Sigmoid colon (tissue), 7 donors: Measurements from ENCODE around the gene DNMT1. TPM values are rescaled to one million over a fixed set of nuclear protein-coding genes. Genes with fewer than 3 reads are reported as not detected.

ENCODE experiments used
- DNase-seq: peaks from one replicate; pipeline ENCODE4 v3.0.0-alpha.2; 2019
- H3K27ac ChIP-seq, 4 donors: fragments of 200-600 bp; sonication (generic); one replicate each; pipeline ENCODE4 v1.5.1; 2016 to 2019; ENCODE audit warnings: mild to moderate bottlenecking in 1 of 4
- H3K27me3 ChIP-seq, 3 donors: fragments of 200-600 bp; sonication (generic); one replicate each; pipeline ENCODE4 v1.5.1; 2019; ENCODE audit warnings: mild to moderate bottlenecking in 1 of 3
- H3K36me3 ChIP-seq, 4 donors: fragments of 200-600 bp; sonication (generic); one replicate each; pipeline ENCODE4 v1.5.1; 2016 to 2019
- H3K4me1 ChIP-seq, 4 donors: fragments of 200-600 bp; sonication (generic); one replicate each; pipeline ENCODE4 v1.5.1; 2017 to 2019
- H3K4me3 ChIP-seq, 4 donors: fragments of 200-600 bp; sonication (generic); one replicate each; pipeline ENCODE4 v1.5.1; 2017 to 2019; ENCODE audit warnings: mild to moderate bottlenecking in 2 of 4, moderate library complexity in 1 of 4
- H3K9me3 ChIP-seq, 4 donors: fragments of 200-600 bp in 3 of 4; sonication (generic) in 3 of 4; one replicate each; pipeline versions ENCODE4 v1.5.1 to v1.6.1; 2013 to 2019
- CTCF ChIP-seq, 4 experiments: fragments of 450-650 bp in 3 of 4; fragments of 200-600 bp in 1 of 4; IDR thresholded peaks; one replicate each; pipeline ENCODE4 v1.5.1; 2016 to 2019; ENCODE audit warnings: antibody characterized with exemption in 4 of 4, mild to moderate bottlenecking in 3 of 4, moderate library complexity in 2 of 4
- EP300 ChIP-seq, 4 donors: sonication (generic); formaldehyde crosslinking; IDR thresholded peaks; one replicate each; pipeline ENCODE4 v1.6.1; 2017; ENCODE audit warnings: antibody characterized with exemption in 4 of 4
- POLR2A ChIP-seq, 2 donors: fragments of 450-650 bp; IDR thresholded peaks; one replicate each; pipeline ENCODE4 v1.6.1; 2016; ENCODE audit warnings: antibody characterized with exemption in 2 of 2, mild to moderate bottlenecking in 2 of 2, moderate library complexity in 2 of 2
- POLR2AphosphoS5 ChIP-seq, 4 donors: sonication (generic); formaldehyde crosslinking; IDR thresholded peaks; one replicate each; pipeline ENCODE4 v1.6.1; 2017; ENCODE audit warnings: antibody characterized with exemption in 4 of 4
- WGBS, 2 donors: extraction: QIAGEN DNeasy Blood & Tissue Kit; methylation state at CpG; one replicate each; pipeline ENCODE4 v1.1.7; 2013; 5-methylcytosine and 5-hydroxymethylcytosine counted together
- intact Hi-C: fragments of 100-400 bp; cut with DNase I; formaldehyde crosslinking; loops from one replicate; pipeline ENCODE4 v1.15.1; 2023
- polyA plus RNA-seq, 3 donors: library from polyadenylated mRNA; stranded (reverse); fragments of 200-250 nt; gene quantifications; one replicate each; pipeline ENCODE4 v1.2.3, GENCODE V29; 2013
- total RNA-seq, 4 donors: library from RNA; depleted of rRNA; stranded (reverse); fragments of >200 nt; gene quantifications; one replicate each; pipeline ENCODE4 v1.1.0, GENCODE V29; 2016
- donor health status: healthy with polysubstance abuse.
- donor health status: Bipolar disorder and iron deficiency.
- donor health status: healthy.

DNMT1 gene
- total and polyA plus RNA-seq, 7 donors: 12.0 to 47.9 (median 24.5) TPM

GRCh38 chr19:10110972-10111317 lies 83.8 kb downstream of the DNMT1 start:
- Histone ChIP-seq H3K4me3 (no peak overlapping the region), H3K27me3 (no peaks in the 10 kb centered on the region), H3K36me3 (peaks cover 30 to 71% (median 54%) of the 10 kb centered on the region in 4 donors), H3K27ac (no peak overlapping the region), H3K4me1 (peaks cover 0 to 28% (median 15%) of the 10 kb centered on the region in 4 donors), H3K9me3 (no peaks in the 10 kb centered on the region)
- 90 to 91% methylated on average over 19 of the region's 19 CpGs for whole genome bisulfite sequencing, 2 donors
- DNase-seq: no peak
- intact Hi-C loops: no loop called here
- TF ChIP-seq EP300 (IDR thresholded peaks at IDR 0.05) (no peak), POLR2A (IDR thresholded peaks at IDR 0.05) (no peak), CTCF (IDR thresholded peaks at IDR 0.05) (no peak), POLR2AphosphoS5 (IDR thresholded peaks at IDR 0.05) (no peak)

DNA sequence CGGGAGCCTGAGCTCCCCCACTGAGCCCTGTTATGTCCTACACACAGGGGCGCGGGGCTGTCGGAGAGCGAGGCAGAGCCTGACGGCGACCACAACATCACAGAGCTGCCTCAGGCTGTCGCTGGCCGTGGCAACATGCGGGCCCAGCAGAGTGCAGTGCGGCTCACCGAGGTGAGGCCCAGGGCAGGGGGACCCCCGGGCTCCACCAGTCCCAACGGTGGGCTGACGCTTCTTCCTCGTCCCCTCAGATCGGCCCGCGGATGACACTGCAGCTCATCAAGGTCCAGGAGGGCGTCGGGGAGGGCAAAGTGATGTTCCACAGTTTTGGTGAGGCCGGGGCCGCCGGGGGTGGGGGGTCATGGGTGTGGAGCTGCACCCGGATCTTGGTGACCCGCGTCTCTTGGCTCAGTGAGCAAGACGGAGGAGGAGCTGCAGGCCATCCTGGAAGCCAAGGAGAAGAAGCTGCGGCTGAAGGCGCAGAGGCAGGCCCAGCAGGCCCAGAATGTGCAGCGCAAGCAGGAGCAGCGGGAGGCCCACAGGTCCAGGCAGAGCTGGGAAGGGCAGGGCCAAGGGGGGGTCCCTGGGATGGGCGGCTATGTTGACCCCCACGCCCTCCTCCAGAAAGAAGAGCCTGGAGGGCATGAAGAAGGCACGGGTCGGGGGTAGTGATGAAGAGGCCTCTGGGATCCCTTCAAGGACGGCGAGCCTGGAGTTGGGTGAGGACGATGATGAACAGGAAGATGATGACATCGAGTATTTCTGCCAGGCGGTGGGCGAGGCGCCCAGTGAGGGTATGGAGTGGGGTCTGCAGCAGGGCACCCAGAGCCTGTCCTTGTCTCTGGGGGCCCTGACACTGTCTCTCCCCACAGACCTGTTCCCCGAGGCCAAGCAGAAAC lies 84.4 kb downstream of the DNMT1 start:
- Histone ChIP-seq H3K4me1 (peaks cover 0 to 33% (median 17%) of the 10 kb centered on the region in 4 donors), H3K9me3 (no peaks in the 10 kb centered on the region), H3K27ac (no peak overlapping the region), H3K36me3 (peaks cover 26 to 65% (median 48%) of the 10 kb centered on the region in 4 donors), H3K4me3 (no peak overlapping the region), H3K27me3 (no peaks in the 10 kb centered on the region)
- DNase-seq: no peak
- intact Hi-C loops: no loop called here
- WGBS, 2 donors: 92 to 93% methylated on average over 44 of the region's 44 CpGs
- TF ChIP-seq EP300 (IDR thresholded peaks at IDR 0.05) (no peak), CTCF (IDR thresholded peaks at IDR 0.05) (no peak), POLR2AphosphoS5 (IDR thresholded peaks at IDR 0.05) (no peak), POLR2A (IDR thresholded peaks at IDR 0.05) (no peak)

DNA sequence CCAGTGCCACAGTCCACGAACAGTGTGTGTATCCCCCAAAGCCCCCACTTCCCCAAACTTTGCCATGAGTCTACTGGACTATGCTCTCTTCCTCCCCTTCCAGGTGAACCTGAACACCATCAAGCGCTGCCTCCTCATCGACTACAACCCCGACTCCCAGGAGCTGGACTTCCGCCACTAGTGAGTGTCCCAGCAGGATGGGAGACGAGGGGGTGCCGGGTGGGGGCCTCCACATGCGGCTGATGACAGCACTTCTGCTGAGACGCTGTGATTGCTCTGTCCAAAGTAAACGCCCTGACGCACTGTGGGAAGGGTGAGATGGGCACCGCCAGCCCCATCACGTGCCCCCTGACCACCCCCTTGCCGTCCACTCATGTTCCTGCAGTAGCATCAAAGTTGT lies 85.2 kb downstream of the DNMT1 start:
- TF ChIP-seq EP300 (IDR thresholded peaks at IDR 0.05) (no peak), CTCF (IDR thresholded peaks at IDR 0.05) (no peak), POLR2A (IDR thresholded peaks at IDR 0.05) (no peak), POLR2AphosphoS5 (IDR thresholded peaks at IDR 0.05) (no peak)
- Histone ChIP-seq H3K27ac (no peak overlapping the region), H3K27me3 (no peaks in the 10 kb centered on the region), H3K4me1 (peaks cover 0 to 33% (median 17%) of the 10 kb centered on the region in 4 donors), H3K9me3 (no peaks in the 10 kb centered on the region), H3K4me3 (no peak overlapping the region), H3K36me3 (peaks cover 20 to 57% (median 40%) of the 10 kb centered on the region in 4 donors)
- no peak for DNase-seq
- WGBS, 2 donors: 91 to 94% methylated on average over 14 of the region's 14 CpGs
- intact Hi-C loops: loop anchor here (5.0 kb wide), 1 partner anchor 143 kb away; the partner anchor contains the start of gene MRPL4

GRCh38 chr19:10107817-10108367 lies 86.9 kb downstream of the DNMT1 start:
- Histone ChIP-seq H3K27me3 (no peaks in the 10 kb centered on the region), H3K27ac (no peak overlapping the region), H3K36me3 (peaks cover 20 to 49% (median 40%) of the 10 kb centered on the region in 4 donors), H3K4me1 (peaks cover 0 to 25% (median 13%) of the 10 kb centered on the region in 4 donors), H3K4me3 (no peak overlapping the region), H3K9me3 (no peaks in the 10 kb centered on the region)
- TF ChIP-seq POLR2A (IDR thresholded peaks at IDR 0.05): no peak
- TF ChIP-seq CTCF (IDR thresholded peaks at IDR 0.05): no peak
- no peak for TF ChIP-seq EP300 (IDR thresholded peaks at IDR 0.05)
- TF ChIP-seq POLR2AphosphoS5 (IDR thresholded peaks at IDR 0.05): no peak
- WGBS, 2 donors: 93 to 94% methylated on average over 14 of the region's 14 CpGs
- intact Hi-C loops: loop anchor here (5.0 kb wide), 1 partner anchor 144 kb away; the partner anchor contains the start of gene MRPL4
- DNase-seq: no peak
